ENCODE data around the gene METTL25B.
"Not testable (repeated sequence)": the region's sequence is repeated elsewhere in the genome, so short reads cannot be mapped to it uniquely, and the experiment has no call there.

Gene METTL25B

GRCh38 chr1:156756355-156756754 is 28.1 kb downstream of the METTL25B start:
- H2AFZ ChIP-seq (ENCODE audit: low read depth) = no peak overlapping the region
- no peak overlapping the region for H3K9ac ChIP-seq
- no peak overlapping the region for H3K4me2 ChIP-seq
- no peak overlapping the region for H3K4me3 ChIP-seq (IDR thresholded peaks at IDR 0.05; ENCODE audit: insufficient read depth, low read depth, low read length)
- no peak overlapping the region for H3K27ac ChIP-seq
- TF ChIP-seq, protein P1, sequence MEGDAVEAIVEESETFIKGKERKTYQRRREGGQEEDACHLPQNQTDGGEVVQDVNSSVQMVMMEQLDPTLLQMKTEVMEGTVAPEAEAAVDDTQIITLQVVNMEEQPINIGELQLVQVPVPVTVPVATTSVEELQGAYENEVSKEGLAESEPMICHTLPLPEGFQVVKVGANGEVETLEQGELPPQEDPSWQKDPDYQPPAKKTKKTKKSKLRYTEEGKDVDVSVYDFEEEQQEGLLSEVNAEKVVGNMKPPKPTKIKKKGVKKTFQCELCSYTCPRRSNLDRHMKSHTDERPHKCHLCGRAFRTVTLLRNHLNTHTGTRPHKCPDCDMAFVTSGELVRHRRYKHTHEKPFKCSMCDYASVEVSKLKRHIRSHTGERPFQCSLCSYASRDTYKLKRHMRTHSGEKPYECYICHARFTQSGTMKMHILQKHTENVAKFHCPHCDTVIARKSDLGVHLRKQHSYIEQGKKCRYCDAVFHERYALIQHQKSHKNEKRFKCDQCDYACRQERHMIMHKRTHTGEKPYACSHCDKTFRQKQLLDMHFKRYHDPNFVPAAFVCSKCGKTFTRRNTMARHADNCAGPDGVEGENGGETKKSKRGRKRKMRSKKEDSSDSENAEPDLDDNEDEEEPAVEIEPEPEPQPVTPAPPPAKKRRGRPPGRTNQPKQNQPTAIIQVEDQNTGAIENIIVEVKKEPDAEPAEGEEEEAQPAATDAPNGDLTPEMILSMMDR (conservative IDR thresholded peaks at IDR 0.05; ENCODE audit: low read depth, low read length) = no peak
- H3K36me3 ChIP-seq (ENCODE audit: insufficient read depth) = no peaks in the 10 kb centered on the region
- H3K4me1 ChIP-seq (ENCODE audit: low read depth, poor library complexity, severe bottlenecking) = peaks cover 16% of the 10 kb centered on the region
- peaks cover 25% of the 10 kb centered on the region for H3K79me2 ChIP-seq (ENCODE audit: insufficient read depth, low read depth)
- H4K20me1 ChIP-seq (ENCODE audit: insufficient read depth) = no peaks in the 10 kb centered on the region
- H3K27me3 ChIP-seq (ENCODE audit: insufficient read depth, low read depth) = no peaks in the 10 kb centered on the region

- H3K79me2 ChIP-seq (ENCODE audit: insufficient read depth, low read depth) = peaks cover 15% of the 10 kb centered on the region
- not testable (repeated sequence) for H3K27me3 ChIP-seq (ENCODE audit: insufficient read depth, low read depth); H3K36me3 ChIP-seq (ENCODE audit: insufficient read depth); H3K9ac ChIP-seq; H3K4me2 ChIP-seq; H2AFZ ChIP-seq (ENCODE audit: low read depth); H3K27ac ChIP-seq; H3K4me3 ChIP-seq (IDR thresholded peaks at IDR 0.05; ENCODE audit: insufficient read depth, low read depth, low read length); H4K20me1 ChIP-seq (ENCODE audit: insufficient read depth)
- peaks cover 13% of the 10 kb centered on the region for H3K4me1 ChIP-seq (ENCODE audit: low read depth, poor library complexity, severe bottlenecking)
These were observed 29.4 kb downstream of the METTL25B start for GRCh38 chr1:156757572-156758253.

DNA sequence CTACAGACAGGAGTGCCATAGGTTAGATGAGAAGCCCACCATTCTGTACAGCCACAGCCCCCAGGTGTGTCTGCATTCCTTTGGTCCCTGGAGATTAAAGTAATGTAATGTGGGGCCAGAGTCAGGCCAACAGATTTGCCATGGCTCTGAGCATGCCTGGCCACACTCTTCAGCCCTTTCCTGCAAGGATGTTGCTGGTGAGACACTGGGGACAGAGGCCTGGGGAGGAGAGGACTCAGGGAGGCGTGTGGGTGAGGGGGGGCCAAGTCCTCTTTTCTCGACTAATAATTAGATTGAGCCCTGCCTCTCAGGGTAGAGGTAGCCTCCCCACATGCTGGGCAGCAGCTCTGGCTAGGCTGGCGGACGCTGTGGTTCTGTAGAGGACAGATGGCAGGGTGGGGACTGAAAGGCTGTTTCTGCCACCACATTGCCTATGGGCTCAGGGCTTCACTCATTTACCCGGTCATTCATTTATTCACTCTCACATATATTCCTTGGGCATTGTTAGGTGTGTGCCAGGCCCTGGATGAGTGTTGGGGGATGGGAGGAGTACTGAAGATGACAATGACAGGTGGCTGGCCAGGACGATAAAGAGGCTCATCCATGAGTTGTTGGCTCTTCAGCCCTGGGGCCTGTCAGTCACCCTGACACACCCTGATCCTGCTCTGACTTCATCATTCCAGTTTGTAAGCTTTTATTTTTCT is 32.0 kb downstream of the METTL25B start:
- H3K79me2 ChIP-seq (ENCODE audit: insufficient read depth, low read depth) = no peaks in the 10 kb centered on the region; the same call in 1 of the 2 replicates
- no peak overlapping the region for H3K4me2 ChIP-seq
- no peaks in the 10 kb centered on the region for H4K20me1 ChIP-seq (ENCODE audit: insufficient read depth)
- no peaks in the 10 kb centered on the region for H3K27me3 ChIP-seq (ENCODE audit: insufficient read depth, low read depth)
- H3K4me3 ChIP-seq (IDR thresholded peaks at IDR 0.05; ENCODE audit: insufficient read depth, low read depth, low read length) = no peak overlapping the region
- no peaks in the 10 kb centered on the region for H3K36me3 ChIP-seq (ENCODE audit: insufficient read depth)
- TF ChIP-seq, protein P1 (conservative IDR thresholded peaks at IDR 0.05; ENCODE audit: low read depth, low read length) = no peak
- no peak overlapping the region for H3K9ac ChIP-seq
- no peaks in the 10 kb centered on the region for H3K4me1 ChIP-seq (ENCODE audit: low read depth, poor library complexity, severe bottlenecking)
- H3K27ac ChIP-seq = no peak overlapping the region
- H2AFZ ChIP-seq (ENCODE audit: low read depth) = no peak overlapping the region

GRCh38 chr1:156760796-156761104 is 32.5 kb downstream of the METTL25B start:
- Histone ChIP-seq H3K79me2 (ENCODE audit: insufficient read depth, low read depth) (no peaks in the 10 kb centered on the region; the same call in 1 of the 2 replicates), H3K27ac (no peak overlapping the region), H4K20me1 (ENCODE audit: insufficient read depth) (no peaks in the 10 kb centered on the region), H3K9ac (no peak overlapping the region), H3K4me1 (ENCODE audit: low read depth, poor library complexity, severe bottlenecking) (peaks cover 2% of the 10 kb centered on the region), H3K36me3 (ENCODE audit: insufficient read depth) (no peaks in the 10 kb centered on the region), H3K4me2 (no peak overlapping the region), H2AFZ (ENCODE audit: low read depth) (no peak overlapping the region), H3K4me3 (IDR thresholded peaks at IDR 0.05; ENCODE audit: insufficient read depth, low read depth, low read length) (no peak overlapping the region), H3K27me3 (ENCODE audit: insufficient read depth, low read depth) (no peaks in the 10 kb centered on the region)
- TF ChIP-seq, protein P1 (conservative IDR thresholded peaks at IDR 0.05; ENCODE audit: low read depth, low read length) = no peak

DNA sequence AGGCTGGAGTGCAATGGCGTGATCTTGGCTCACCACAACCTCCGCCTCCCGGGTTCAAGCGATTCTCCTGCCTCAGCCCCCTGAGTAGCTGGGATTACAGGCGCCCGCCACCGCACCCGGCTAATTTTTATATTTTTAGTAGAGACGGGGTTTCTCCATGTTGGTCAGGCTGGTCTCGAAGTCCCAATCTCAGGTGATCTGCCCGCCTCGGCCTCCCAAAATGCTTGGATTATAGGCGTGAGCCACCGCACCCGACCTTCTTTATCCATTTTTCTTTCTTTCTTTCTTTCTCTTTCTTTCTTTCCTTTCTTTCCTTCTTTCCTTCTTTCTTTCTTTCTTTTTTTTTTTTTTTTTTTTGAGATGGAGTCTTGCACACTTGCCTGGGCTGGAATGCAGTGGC is 36.9 kb downstream of the METTL25B start:
- not testable (repeated sequence) for H2AFZ ChIP-seq (ENCODE audit: low read depth); H3K27me3 ChIP-seq (ENCODE audit: insufficient read depth, low read depth); H3K9ac ChIP-seq; H3K27ac ChIP-seq; H3K36me3 ChIP-seq (ENCODE audit: insufficient read depth); H3K4me3 ChIP-seq (IDR thresholded peaks at IDR 0.05; ENCODE audit: insufficient read depth, low read depth, low read length); H3K4me2 ChIP-seq; H4K20me1 ChIP-seq (ENCODE audit: insufficient read depth)
- Histone ChIP-seq H3K4me1 (ENCODE audit: low read depth, poor library complexity, severe bottlenecking) (peaks cover 27% of the 10 kb centered on the region), H3K79me2 (ENCODE audit: insufficient read depth, low read depth) (peaks cover 28% of the 10 kb centered on the region)
